Vagina (tissue), 2 donors: ENCODE measurements around the gene CALD1.

Experiments
- CTCF ChIP-seq, 3 experiments: fragments of 450-650 bp in 2 of 3; fragments of 200-600 bp in 1 of 3; sonication (generic) in 1 of 3; IDR thresholded peaks; one replicate each; pipeline ENCODE4 v1.5.1; 2017 to 2019; ENCODE audit warnings: antibody characterized with exemption in 3 of 3, mild to moderate bottlenecking in 2 of 3, moderate library complexity in 2 of 3
- POLR2A ChIP-seq, 2 donors: fragments of 450-650 bp; IDR thresholded peaks; one replicate each; pipeline ENCODE4 v1.6.1; 2017; ENCODE audit warnings: antibody characterized with exemption in 2 of 2, mild to moderate bottlenecking in 2 of 2, moderate library complexity in 2 of 2
- POLR2AphosphoS5 ChIP-seq, 2 donors: sonication (generic); formaldehyde crosslinking; IDR thresholded peaks; one replicate each; pipeline ENCODE4 v1.9.0; 2017; ENCODE audit warnings: antibody characterized with exemption in 2 of 2, mild to moderate bottlenecking in 2 of 2, low read depth in 1 of 2; ENCODE audit not compliant: insufficient read depth in 1 of 2

GRCh38 chr7:134814730-134815364, 35.4 kb downstream of the CALD1 start:
- TF ChIP-seq POLR2A (IDR thresholded peaks at IDR 0.05) (no peak), CTCF (IDR thresholded peaks at IDR 0.05) (no peak), POLR2AphosphoS5 (IDR thresholded peaks at IDR 0.05; ENCODE audit: insufficient read depth in 1 of 2, low read depth in 1 of 2) (no peak)
